Activated naive CD4-positive, alpha-beta T cell treated with anti-CD3 and anti-CD28 coated beads, Interleukin-2, amount 10 ng/mL, durations not matched to agents 7 days and 5 days (primary cell): ENCODE results near the gene CMSS1.
"Not testable (repeated sequence)": the region's sequence is repeated elsewhere in the genome, so short reads cannot be mapped to it uniquely, and the experiment has no call there.

ENCODE experiments used
- CTCF ChIA-PET: fragments of 350-600 bp; sonication (Branson Sonifier 250); formaldehyde crosslinking; loops from one replicate; lab custom pipeline; 2021; ENCODE audit warnings: antibody characterized with exemption; lab: Charles Lee
- DNase-seq: peaks from one replicate; pipeline ENCODE4 v3.0.0-alpha.2; 2020
- H3K27ac Mint-ChIP-seq: one replicate; pipeline ENCODE4 v1.8.0; 2021; ENCODE audit warnings: mild to moderate bottlenecking, moderate library complexity, mixed read lengths
- H3K27me3 Mint-ChIP-seq: one replicate; pipeline ENCODE4 v1.8.0; 2021; ENCODE audit warnings: mild to moderate bottlenecking, mixed read lengths
- H3K36me3 Mint-ChIP-seq: one replicate; pipeline ENCODE4 v1.8.0; 2021; ENCODE audit warnings: mixed read lengths
- H3K4me1 Mint-ChIP-seq: one replicate; pipeline ENCODE4 v1.8.0; 2021; ENCODE audit warnings: mixed read lengths
- H3K4me3 Mint-ChIP-seq: one replicate; pipeline ENCODE4 v1.8.0; 2021; ENCODE audit warnings: mild to moderate bottlenecking, moderate library complexity, mixed read lengths
- H3K9me3 Mint-ChIP-seq: one replicate; pipeline ENCODE4 v1.8.0; 2021; ENCODE audit warnings: mixed read lengths

The CMSS1 gene

DNA sequence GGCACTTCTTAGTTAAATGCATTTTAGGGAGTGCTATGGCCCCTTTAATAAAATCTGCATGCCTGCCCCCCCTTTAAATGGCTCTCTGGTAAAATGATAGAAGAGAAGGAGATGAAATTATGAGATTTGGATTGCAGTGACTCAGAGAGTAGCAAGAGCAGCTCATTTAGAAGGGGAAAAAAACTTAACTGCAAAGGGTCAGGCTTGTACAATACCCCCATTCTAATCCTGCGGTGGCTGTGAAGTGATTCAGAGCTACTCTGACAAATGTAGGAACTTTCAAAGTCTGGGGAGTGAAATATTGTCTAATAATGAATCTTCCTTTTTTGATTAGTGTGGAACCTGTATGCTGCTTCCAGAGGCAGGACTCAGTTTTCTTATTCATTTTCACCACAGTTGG lies 399.1 kb downstream of the CMSS1 start:
- peaks cover 7% of the 10 kb centered on the region for H3K4me1 Mint-ChIP-seq
- CTCF ChIA-PET = interaction anchor here (0.7 to 1.4 kb wide), 2 partner anchors 37 to 210 kb away, joined by 3 read pairs; no protein-coding TSS in a partner anchor
- H3K9me3 Mint-ChIP-seq = peaks cover 11% of the 10 kb centered on the region
- peaks cover 34% of the 10 kb centered on the region for H3K27me3 Mint-ChIP-seq
- peaks cover 8% of the 10 kb centered on the region for H3K36me3 Mint-ChIP-seq
- no peak overlapping the region for H3K27ac Mint-ChIP-seq
- H3K4me3 Mint-ChIP-seq = no peak overlapping the region
- DNase-seq = no peak

DNA sequence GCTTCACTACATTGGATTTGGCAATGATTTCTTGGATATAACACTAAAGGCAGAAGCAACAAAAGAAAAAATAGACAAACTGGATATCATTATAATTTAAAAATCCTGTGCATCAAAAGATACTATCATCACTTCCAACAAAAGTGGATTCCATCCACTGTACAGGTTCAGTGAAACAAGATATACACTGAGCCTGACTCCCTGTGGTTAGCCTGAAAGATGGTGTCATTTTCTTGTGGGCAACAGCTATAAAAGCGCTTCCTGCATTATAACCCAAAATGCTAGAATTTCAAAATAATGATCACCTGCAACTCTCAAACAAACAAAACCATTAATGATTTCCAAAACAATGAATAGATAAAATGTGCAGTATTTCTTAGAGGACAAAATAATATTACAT lies 403.5 kb downstream of the CMSS1 start:
- peaks cover 11% of the 10 kb centered on the region for H3K9me3 Mint-ChIP-seq
- CTCF ChIA-PET = no interaction called here
- no peak overlapping the region for H3K4me3 Mint-ChIP-seq
- H3K36me3 Mint-ChIP-seq = peaks cover 8% of the 10 kb centered on the region
- no peak overlapping the region for H3K27ac Mint-ChIP-seq
- peaks cover 26% of the 10 kb centered on the region for H3K27me3 Mint-ChIP-seq
- DNase-seq = no peak
- peaks cover 7% of the 10 kb centered on the region for H3K4me1 Mint-ChIP-seq

DNA sequence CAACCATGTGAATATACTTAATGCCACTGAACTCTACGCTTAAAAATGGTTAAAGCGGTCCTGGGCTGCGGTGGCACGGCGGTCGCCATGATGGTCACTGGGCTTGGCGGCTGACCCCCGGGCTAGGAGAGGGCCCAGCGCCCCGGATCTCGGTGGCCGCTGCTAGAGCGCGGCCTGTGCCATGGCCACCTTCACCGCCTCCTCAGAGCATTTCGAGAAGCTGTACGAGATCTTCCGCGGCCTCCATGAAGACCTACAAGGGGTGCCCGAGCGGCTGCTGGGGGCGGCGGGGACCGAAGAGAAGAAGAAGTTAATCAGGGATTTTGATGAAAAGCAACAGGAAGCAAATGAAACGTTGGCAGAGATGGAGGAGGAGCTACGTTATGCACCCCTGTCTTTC lies 407.5 kb downstream of the CMSS1 start:
- no peak overlapping the region for H3K4me3 Mint-ChIP-seq
- peaks cover 20% of the 10 kb centered on the region for H3K4me1 Mint-ChIP-seq
- H3K9me3 Mint-ChIP-seq = peaks cover 5% of the 10 kb centered on the region
- no peak for DNase-seq
- H3K27me3 Mint-ChIP-seq = peaks cover 11% of the 10 kb centered on the region
- CTCF ChIA-PET = no interaction called here
- no peak overlapping the region for H3K27ac Mint-ChIP-seq
- peaks cover 1% of the 10 kb centered on the region for H3K36me3 Mint-ChIP-seq

DNA sequence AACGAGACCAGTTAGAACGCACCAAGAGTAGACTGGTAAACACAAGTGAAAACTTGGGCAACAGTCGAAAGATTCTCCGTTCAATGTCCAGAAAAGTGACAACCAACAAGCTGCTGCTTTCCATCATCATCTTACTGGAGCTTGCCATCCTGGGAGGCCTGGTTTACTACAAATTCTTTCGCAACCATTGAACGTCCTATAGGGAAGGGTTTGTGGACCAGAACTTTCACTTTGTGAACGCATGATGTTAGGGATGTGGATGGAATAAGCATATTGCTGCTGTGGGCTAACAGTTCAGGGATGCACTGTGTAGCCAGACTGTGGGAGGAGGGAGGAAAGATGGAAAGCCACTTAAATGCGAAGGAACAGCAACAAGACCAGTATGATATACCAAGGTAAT lies 408.2 kb downstream of the CMSS1 start:
- no peak overlapping the region for H3K27ac Mint-ChIP-seq
- H3K4me3 Mint-ChIP-seq = no peak overlapping the region
- CTCF ChIA-PET = no interaction called here
- no peaks in the 10 kb centered on the region for H3K36me3 Mint-ChIP-seq
- peaks cover 13% of the 10 kb centered on the region for H3K27me3 Mint-ChIP-seq
- DNase-seq = no peak
- peaks cover 18% of the 10 kb centered on the region for H3K4me1 Mint-ChIP-seq
- H3K9me3 Mint-ChIP-seq = peaks cover 1% of the 10 kb centered on the region

DNA sequence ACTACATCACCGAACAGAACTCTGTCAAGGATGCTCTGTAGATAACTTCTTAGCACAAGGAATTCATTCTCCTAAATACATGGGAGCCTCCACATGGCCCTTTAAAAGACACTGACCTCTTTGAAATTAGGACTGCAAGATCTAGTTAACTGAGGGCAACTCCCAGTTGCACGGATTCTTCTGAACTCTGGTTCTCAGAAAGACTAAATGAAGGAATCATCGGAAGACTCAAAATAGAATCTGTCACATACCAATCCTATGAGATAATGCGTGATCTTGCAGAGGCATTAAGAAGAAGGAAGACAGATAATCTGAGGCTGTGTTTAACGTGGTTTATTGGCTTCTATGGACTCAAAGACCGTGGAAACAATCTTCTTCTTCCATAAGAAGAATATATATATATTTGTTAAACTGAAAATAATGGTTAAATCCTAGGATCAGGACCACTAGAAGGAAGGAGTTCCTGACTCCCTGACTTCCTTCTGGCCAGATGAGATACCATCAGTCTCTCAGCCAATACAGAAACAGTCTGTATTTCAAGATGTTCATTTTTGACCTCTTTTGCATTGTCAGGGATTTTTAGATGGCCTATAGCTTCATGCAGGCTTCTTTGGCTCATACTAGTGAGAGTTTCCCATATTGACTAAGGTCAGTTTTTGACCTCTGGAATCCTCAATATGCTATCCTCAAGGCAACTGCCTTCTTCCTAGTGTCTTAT lies 409.2 kb downstream of the CMSS1 start:
- no peaks in the 10 kb centered on the region for H3K9me3 Mint-ChIP-seq
- CTCF ChIA-PET = no interaction called here
- H3K4me1 Mint-ChIP-seq = peaks cover 13% of the 10 kb centered on the region
- DNase-seq = no peak
- no peak overlapping the region for H3K4me3 Mint-ChIP-seq
- no peak overlapping the region for H3K27ac Mint-ChIP-seq
- H3K36me3 Mint-ChIP-seq = no peaks in the 10 kb centered on the region
- H3K27me3 Mint-ChIP-seq = peaks cover 17% of the 10 kb centered on the region

DNA sequence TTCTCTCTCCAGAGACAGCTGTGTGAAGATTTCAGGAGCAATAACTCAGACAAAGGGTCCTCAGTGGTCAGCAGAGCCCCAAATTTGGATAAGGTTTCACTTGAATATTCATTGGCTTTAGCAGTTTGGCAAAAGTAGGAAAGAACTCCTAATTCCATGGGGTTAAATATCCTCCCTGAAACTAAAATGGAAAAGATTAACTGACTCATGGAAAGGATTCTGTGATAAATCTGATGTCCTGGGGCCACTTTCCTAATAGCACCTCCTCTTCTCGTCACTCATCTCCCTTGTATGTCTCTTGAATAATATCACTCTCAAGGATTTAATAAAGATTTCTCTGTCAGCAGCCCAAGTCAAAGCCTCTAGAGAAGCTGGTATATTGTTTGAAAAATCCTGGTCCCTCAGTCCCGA lies 409.9 kb downstream of the CMSS1 start:
- DNase-seq = no peak
- Mint-ChIP-seq H3K4me3 (no peak overlapping the region), H3K27ac (no peak overlapping the region), H3K36me3 (no peaks in the 10 kb centered on the region), H3K4me1 (peaks cover 13% of the 10 kb centered on the region), H3K27me3 (peaks cover 13% of the 10 kb centered on the region), H3K9me3 (no peaks in the 10 kb centered on the region)
- CTCF ChIA-PET = no interaction called here

DNA sequence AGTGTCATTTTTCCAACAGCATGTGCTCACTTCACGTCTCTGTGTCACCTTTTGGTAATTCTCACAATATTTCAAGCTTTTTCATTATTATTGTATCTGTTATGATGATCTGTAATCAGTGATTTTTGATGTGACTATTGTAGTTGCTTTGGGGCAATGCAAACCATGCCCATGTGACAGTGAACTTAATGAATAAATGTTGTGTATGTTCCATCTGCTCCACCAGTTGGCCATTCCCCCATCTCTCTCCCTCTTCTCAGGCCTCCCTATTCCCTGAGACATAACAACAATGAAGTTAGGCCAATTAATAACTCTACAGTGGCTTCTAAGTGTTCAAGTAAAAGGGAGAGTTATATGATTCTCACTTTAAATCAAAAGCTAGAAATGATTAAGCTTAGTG lies 410.6 kb downstream of the CMSS1 start:
- no peak overlapping the region for H3K4me3 Mint-ChIP-seq
- CTCF ChIA-PET = interaction anchor here (1.1 kb wide), 1 partner anchor 147 kb away, joined by 3 read pairs; no protein-coding TSS in a partner anchor

DNA sequence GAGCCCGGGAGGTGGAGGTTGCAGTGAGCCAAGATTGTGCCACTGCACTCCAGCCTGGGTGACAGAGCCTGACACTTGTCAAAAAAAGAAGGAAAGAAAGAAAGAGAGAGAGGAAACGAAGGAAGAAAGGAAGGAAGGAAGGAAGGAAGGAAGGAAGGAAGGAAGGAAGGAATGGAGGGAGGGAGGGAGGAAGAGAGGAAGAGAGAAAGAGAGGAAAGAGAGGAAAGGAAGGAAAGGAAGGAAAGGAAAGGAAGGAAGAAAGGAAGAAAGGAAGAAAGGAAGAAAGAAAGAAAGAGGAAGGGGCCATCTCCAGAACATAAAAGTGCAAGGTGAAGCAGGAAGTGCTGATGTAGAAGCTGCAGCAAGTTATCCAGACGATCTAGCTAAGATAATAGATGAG lies 411.5 kb downstream of the CMSS1 start:
- not testable (repeated sequence) for DNase-seq, H3K36me3 Mint-ChIP-seq, H3K27ac Mint-ChIP-seq, H3K4me3 Mint-ChIP-seq, H3K9me3 Mint-ChIP-seq
- H3K4me1 Mint-ChIP-seq = peaks cover 13% of the 10 kb centered on the region
- H3K27me3 Mint-ChIP-seq = peaks cover 17% of the 10 kb centered on the region
- CTCF ChIA-PET = interaction anchor here (1.1 kb wide), 1 partner anchor 146 kb away, joined by 3 read pairs; no protein-coding TSS in a partner anchor

More for the DNA sequence above, 410.6 kb downstream of the CMSS1 start:
- H3K9me3 Mint-ChIP-seq = no peaks in the 10 kb centered on the region
- no peak overlapping the region for H3K27ac Mint-ChIP-seq
- H3K36me3 Mint-ChIP-seq = no peaks in the 10 kb centered on the region
- no peak for DNase-seq
- H3K4me1 Mint-ChIP-seq = peaks cover 13% of the 10 kb centered on the region
- peaks cover 12% of the 10 kb centered on the region for H3K27me3 Mint-ChIP-seq

DNA sequence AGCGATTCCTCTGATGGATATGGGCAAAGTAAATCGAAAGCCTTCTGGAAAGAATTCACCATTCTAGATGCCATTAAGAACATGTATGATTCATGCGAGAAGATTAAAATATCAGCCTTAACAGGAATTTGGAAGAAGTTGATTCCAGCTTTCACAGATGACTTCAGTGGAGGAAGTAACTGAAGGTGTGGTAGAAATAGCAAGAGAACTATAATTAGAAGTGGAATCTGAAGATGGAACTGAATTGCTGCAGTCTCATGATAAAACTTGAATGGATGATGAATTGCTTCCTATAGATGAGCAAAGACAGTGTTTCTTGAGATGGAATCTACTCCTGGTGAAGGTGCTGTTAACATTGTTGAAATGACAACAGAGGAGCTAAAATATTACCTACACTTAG lies 413.0 kb downstream of the CMSS1 start:
- CTCF ChIA-PET = no interaction called here
- no peak overlapping the region for H3K27ac Mint-ChIP-seq
- H3K4me1 Mint-ChIP-seq = peaks cover 13% of the 10 kb centered on the region

More for the DNA sequence above, 413.0 kb downstream of the CMSS1 start:
- H3K36me3 Mint-ChIP-seq = no peaks in the 10 kb centered on the region
- H3K9me3 Mint-ChIP-seq = no peaks in the 10 kb centered on the region
- H3K4me3 Mint-ChIP-seq = no peak overlapping the region
- DNase-seq = no peak
- H3K27me3 Mint-ChIP-seq = peaks cover 22% of the 10 kb centered on the region
